DND-41 (cell line): ENCODE data around the gene MEX3C.

Experiments used
- ATAC-seq: fragments of 200-7000 bp; cut with Tn5 transposase; 3 replicates; pipeline ENCODE4 v1.9.1; 2021; ENCODE audit warnings: low read depth; ENCODE audit not compliant: insufficient read depth
- DNase-seq: peaks from one replicate; pipeline ENCODE4 v3.0.0-alpha.2; 2020
- H2AFZ ChIP-seq: 2 replicates; pipeline ENCODE4 v1.6.0; 2012; ENCODE audit warnings: low read depth, low read length
- H3K27ac ChIP-seq: 2 replicates; pipeline ENCODE4 v1.5.1; 2012; ENCODE audit warnings: low read length, inconsistent platforms
- H3K27me3 ChIP-seq: fragments of 200-600 bp; sonication (generic); 2 replicates; pipeline ENCODE4 v1.6.0; 2012; ENCODE audit warnings: low read length, mild to moderate bottlenecking, inconsistent platforms; ENCODE audit not compliant: insufficient read depth, poor library complexity
- H3K36me3 ChIP-seq: 2 replicates; pipeline ENCODE4 v1.5.1; 2012; ENCODE audit warnings: low read length, inconsistent platforms; ENCODE audit not compliant: insufficient read depth
- H3K4me1 ChIP-seq: 2 replicates; pipeline ENCODE4 v1.5.1; 2012; ENCODE audit warnings: mild to moderate bottlenecking, low read length; ENCODE audit not compliant: insufficient read depth
- H3K4me2 ChIP-seq: 2 replicates; pipeline ENCODE4 v1.6.0; 2012; ENCODE audit warnings: mild to moderate bottlenecking, moderate library complexity, low read length, inconsistent platforms; ENCODE audit not compliant: insufficient read depth
- H3K4me3 ChIP-seq, 2 experiments: fragments of 200-600 bp in 1 of 2; shearing (Covaris generic) in 1 of 2; 2 replicates each; pipeline ENCODE4 v1.5.1; 2012 to 2016; ENCODE audit warnings: inconsistent platforms in 2 of 2, low read length in 2 of 2, mild to moderate bottlenecking in 2 of 2, low read depth in 1 of 2, moderate library complexity in 1 of 2
- H3K79me2 ChIP-seq: 2 replicates; pipeline ENCODE4 v1.6.0; 2012; ENCODE audit warnings: low read length, inconsistent platforms; ENCODE audit not compliant: insufficient read depth
- H3K9ac ChIP-seq: 2 replicates; pipeline ENCODE4 v1.6.0; 2012; ENCODE audit warnings: low read depth, mild to moderate bottlenecking, inconsistent platforms, low read length, moderate library complexity
- H3K9me3 ChIP-seq: 2 replicates; pipeline ENCODE4 v1.5.1; 2012; ENCODE audit warnings: low read length, moderate library complexity, mild to moderate bottlenecking, inconsistent platforms; ENCODE audit not compliant: insufficient read depth, severe bottlenecking
- H4K20me1 ChIP-seq: 2 replicates; pipeline ENCODE4 v1.6.0; 2012; ENCODE audit warnings: low read length; ENCODE audit not compliant: insufficient read depth
- CTCF ChIP-seq: IDR thresholded peaks from 2 replicates; pipeline ENCODE4 v1.5.1; 2012; ENCODE audit warnings: borderline replicate concordance, low read length, moderate library complexity, mild to moderate bottlenecking; ENCODE audit not compliant: poor library complexity, severe bottlenecking; ENCODE audit errors: extremely low read depth
- EZH2 ChIP-seq: IDR thresholded peaks from 3 replicates; pipeline ENCODE4 v1.6.1; 2012; ENCODE audit warnings: borderline replicate concordance, low read depth, mild to moderate bottlenecking, moderate library complexity, low read length, inconsistent platforms; ENCODE audit not compliant: severe bottlenecking

The MEX3C gene

GRCh38 chr18:51192026-51192425, 5.5 kb downstream of the MEX3C start:
- no peak overlapping the region for H3K9ac ChIP-seq
- H2AFZ ChIP-seq = no peak overlapping the region
- no peak overlapping the region for H3K4me3 ChIP-seq
- no peak for TF ChIP-seq CTCF
- no peak for TF ChIP-seq EZH2
- peaks cover 99% of the 10 kb centered on the region for H3K79me2 ChIP-seq
- no peaks in the 10 kb centered on the region for H3K9me3 ChIP-seq
- ATAC-seq (no peak), DNase-seq (no peak)
- H3K4me2 ChIP-seq = peak overlapping the region; percentile 47; the same call in 1 of the 2 replicates
- peaks cover 33% of the 10 kb centered on the region for H3K36me3 ChIP-seq
- H3K27me3 ChIP-seq = no peaks in the 10 kb centered on the region
- H3K4me1 ChIP-seq = peaks cover 46% of the 10 kb centered on the region
- peaks cover 75% of the 10 kb centered on the region for H4K20me1 ChIP-seq
- H3K27ac ChIP-seq = no peak overlapping the region

DNA sequence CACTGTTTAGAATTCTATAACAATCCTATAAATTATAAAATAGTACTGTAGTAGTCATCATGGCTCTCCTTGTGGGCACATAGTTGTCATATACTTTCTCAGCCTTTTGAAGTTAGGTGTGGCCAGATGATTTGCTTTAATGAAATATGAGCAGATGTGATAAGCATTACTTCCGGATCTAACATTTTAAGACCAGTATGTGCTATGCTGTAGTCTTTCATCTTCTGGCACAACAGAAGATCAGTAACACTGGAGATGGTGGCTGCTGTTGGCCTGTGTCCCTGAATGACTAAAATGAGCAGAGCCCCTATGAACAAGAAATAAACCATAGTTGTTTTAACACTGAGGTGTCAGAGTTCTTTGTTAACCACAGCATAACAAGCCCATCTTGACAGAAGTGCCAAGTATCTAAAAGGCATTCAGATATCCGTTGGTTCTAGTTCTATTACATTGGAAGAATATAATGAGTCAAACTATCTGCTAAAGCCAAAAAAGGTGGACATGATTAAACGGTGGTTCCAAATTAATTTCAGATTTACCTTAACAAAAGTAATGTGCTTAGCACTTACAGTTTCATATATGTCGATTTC, 6.3 kb downstream of the MEX3C start:
- Histone ChIP-seq H2AFZ (no peak overlapping the region), H3K4me2 (peak overlapping the region; percentile 47; the same call in 1 of the 2 replicates), H3K79me2 (peaks cover 100% of the 10 kb centered on the region), H3K4me3 (0 out of 4 replicates have a peak overlapping the region, but pooled peaks of 1 of the 2 experiments have one; percentile 16), H3K9me3 (no peaks in the 10 kb centered on the region), H3K36me3 (peaks cover 40% of the 10 kb centered on the region), H3K27ac (peak overlapping the region; percentile 15; the same call in 1 of the 2 replicates), H3K4me1 (peaks cover 46% of the 10 kb centered on the region), H4K20me1 (peaks cover 82% of the 10 kb centered on the region), H3K27me3 (no peaks in the 10 kb centered on the region), H3K9ac (no peak overlapping the region)
- TF ChIP-seq EZH2 = no peak
- no peak for TF ChIP-seq CTCF
- DNase-seq (no peak), ATAC-seq (no peak)

DNA sequence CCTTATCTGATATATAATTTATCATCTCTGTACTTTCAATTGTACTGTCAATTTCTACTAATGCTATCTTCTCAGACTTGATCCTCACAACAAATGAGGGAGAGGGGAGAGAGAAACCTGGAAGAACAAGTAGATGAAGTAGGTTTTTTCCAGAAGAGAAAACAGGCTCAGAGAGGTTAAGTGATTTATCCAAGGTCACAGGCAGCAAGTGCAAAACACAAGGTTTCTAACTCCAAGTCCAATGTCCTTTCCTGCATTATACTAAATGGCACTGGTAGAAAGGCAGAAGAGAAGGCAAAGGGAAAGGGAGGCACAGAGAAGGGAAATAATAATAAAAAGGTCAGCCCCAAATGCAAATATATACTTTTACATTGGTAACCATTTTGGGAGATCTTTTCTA, 7.5 kb downstream of the MEX3C start:
- no peaks in the 10 kb centered on the region for H3K9me3 ChIP-seq
- H3K4me1 ChIP-seq = peaks cover 41% of the 10 kb centered on the region
- H3K79me2 ChIP-seq = peaks cover 100% of the 10 kb centered on the region
- peaks cover 80% of the 10 kb centered on the region for H4K20me1 ChIP-seq
- TF ChIP-seq CTCF (no peak), EZH2 (no peak)
- no peak overlapping the region for H2AFZ ChIP-seq
- H3K27ac ChIP-seq = no peak overlapping the region
- H3K36me3 ChIP-seq = peaks cover 45% of the 10 kb centered on the region
- H3K9ac ChIP-seq = no peak overlapping the region
- H3K27me3 ChIP-seq = no peaks in the 10 kb centered on the region
- DNase-seq (no peak), ATAC-seq (no peak)
- H3K4me3 ChIP-seq = no peak overlapping the region
- H3K4me2 ChIP-seq = peak overlapping the region; percentile 9; the same call in 1 of the 2 replicates
